GM19023 (cell line): Measurements from ENCODE around the gene SPATA4.
A peak's percentile ranks its signal among the peaks of the same experiment; 100 is the strongest.
"Not testable (repeated sequence)": the region's sequence is repeated elsewhere in the genome, so short reads cannot be mapped to it uniquely, and the experiment has no call there.

ENCODE experiments used
- ATAC-seq: cut with Tn5 transposase; IDR thresholded peaks from one replicate; pipeline ENCODE4 v1.9.1; 2021; ENCODE audit warnings: mild to moderate bottlenecking, moderate library complexity; ENCODE audit not compliant: unreplicated experiment

Gene SPATA4

GRCh38 chr4:176195184-176195978 is at the start of gene SPATA4:
TSS of gene SPATA4 (minus strand) at chr4:176195585. CDS start at chr4:176195562, 23 bp downstream.
- peak; percentile 99 for ATAC-seq

GRCh38 chr4:176242764-176243347 is 47.5 kb upstream of the SPATA4 start:
- ATAC-seq: no peak

GRCh38 chr4:176241703-176242102 is 46.3 kb upstream of the SPATA4 start:
- ATAC-seq: no peak

GRCh38 chr4:176238826-176239225 is 43.4 kb upstream of the SPATA4 start:
- ATAC-seq: no peak

- ATAC-seq: no peak
These were observed 42.8 kb upstream of the SPATA4 start for GRCh38 chr4:176238157-176238610.

- no peak for ATAC-seq
These were observed 41.6 kb upstream of the SPATA4 start for GRCh38 chr4:176236946-176237345.

- ATAC-seq: no peak
These were observed 35.5 kb upstream of the SPATA4 start for GRCh38 chr4:176230836-176231235.

DNA sequence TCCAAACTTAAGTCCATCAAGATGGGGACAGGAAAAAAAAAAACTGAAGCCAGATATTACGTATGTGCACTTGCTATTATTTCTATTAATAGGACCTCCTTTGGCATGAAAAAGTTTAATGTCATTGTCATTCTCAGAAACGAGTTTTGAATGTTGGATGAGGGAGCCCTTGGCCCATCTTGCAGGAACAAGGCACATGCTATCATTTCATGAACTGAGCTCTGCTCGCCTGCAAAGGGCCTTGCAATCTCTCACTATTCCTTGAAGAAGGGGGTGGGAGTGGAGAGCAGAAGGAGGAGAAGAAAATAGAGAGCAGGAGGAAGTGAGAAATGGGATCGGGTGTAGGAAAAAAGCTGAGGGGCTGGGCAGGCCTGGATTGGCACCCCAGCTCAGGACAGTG is 34.3 kb upstream of the SPATA4 start:
- no peak for ATAC-seq

DNA sequence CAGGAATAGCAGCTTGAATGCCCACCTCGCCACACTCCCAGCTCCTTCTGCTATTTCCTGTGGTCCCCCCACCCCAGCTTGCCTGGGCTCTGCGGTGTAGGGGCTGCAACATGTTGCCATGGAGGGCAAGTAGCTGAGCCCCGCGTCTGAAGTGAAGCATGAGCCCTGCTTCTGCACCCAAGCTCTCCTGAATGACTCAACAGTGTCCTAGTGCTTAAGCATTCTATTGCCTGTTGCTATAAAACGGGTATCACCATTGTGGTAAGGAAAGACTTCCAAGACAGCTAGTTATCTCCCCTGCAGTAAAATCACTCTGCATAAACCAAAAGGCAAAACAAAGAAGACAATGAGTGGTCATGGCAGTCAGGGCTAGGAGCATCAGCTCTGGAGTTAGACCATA is 31.4 kb upstream of the SPATA4 start:
- no peak for ATAC-seq

DNA sequence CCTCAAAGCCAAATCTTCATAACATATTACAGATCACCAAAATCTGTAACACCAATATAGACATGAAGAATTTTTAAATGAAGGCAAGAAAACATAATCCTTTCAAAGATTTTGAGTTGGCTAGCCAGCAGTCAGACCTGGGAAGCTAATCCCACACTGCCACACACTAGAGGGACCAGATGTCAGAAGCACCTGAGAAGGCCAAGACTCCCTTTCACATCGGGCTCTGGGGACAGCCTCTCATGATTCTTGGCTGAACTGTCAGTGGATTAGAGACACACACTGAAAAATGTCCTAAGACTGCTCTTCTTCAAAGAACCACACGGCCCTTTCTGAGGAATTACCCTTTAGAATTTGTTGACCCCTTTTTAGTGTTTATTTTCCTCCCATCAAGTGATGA is 28.2 kb upstream of the SPATA4 start:
- no peak for ATAC-seq

DNA sequence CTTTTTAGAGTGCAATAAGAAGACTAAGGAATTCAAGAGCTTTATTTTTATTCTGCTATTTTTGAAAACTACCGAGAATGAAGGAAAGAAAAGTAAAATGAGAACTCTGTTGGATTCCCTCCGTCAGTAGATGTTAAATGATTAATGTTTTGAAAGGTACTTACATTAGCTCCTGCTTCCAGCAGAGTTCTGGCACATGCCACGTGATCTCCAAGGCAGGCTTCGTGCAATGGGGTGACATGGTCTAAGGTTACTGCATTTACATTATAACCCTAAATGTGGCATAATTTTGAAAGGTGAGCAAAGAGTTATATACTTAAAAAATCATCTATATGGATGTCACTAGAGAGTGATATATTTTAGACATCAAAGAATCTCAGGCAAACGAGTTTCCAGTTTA is 26.8 kb upstream of the SPATA4 start:
- no peak for ATAC-seq

DNA sequence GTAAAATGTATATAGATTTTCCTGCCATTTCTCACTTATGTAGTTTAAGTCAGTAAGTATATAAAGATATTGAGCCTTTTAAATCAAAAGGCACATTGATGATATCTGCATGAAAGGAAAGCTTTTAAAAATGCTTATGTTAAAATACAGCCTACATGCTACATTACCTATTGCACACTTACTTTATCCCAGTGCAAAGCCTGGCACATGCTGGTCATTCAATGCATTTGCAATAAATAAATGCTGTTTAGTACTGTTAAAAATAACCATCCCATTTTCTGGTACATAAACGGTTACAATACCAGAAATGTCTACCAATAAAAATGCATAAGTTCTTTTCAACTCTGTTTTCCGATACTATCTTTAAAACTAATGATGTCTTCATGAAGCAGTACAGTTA is 22.1 kb upstream of the SPATA4 start:
- ATAC-seq: no peak

- ATAC-seq: not testable (repeated sequence)
These were observed 17.0 kb upstream of the SPATA4 start for GRCh38 chr4:176212351-176212750.

- no peak for ATAC-seq
These were observed 15.4 kb upstream of the SPATA4 start for GRCh38 chr4:176210579-176211296.

DNA sequence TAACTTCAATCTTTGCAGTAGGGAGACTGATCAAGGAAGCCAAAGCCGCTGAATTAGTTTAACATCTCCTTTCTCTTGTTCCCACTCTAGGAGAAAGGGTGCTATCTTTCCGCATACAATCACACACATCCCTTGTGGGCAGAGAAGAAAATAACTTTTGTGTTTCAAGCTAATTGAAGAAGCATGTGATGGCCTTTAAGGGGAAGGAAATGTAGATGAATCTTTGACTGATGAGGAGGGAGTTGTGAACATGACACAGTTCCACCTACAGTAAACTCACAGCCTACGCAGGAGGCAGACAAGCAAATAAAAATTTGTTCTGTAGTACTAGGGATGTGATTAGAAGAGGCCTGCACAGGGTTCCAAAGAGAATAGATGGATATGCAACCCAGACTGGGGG is 14.7 kb upstream of the SPATA4 start:
- no peak for ATAC-seq

DNA sequence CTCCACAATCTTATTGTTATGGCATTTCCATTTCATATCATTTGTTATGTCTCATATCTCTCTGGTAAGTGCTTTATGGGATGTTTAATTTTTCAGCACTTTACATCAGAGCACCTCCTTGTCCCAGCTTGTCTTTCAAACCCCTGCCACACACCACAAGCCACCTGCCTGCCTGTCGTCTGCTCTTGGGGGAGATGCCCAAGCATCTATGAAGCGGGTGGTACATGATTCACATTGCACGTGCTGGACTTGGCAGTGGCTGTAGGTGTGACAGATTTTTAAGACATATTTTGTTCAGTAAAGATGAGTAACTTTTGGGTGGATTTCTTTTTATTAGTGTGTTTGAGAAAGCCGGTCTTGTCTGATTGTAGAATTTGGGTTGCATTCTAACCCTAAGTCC is 14.2 kb upstream of the SPATA4 start:
- no peak for ATAC-seq

DNA sequence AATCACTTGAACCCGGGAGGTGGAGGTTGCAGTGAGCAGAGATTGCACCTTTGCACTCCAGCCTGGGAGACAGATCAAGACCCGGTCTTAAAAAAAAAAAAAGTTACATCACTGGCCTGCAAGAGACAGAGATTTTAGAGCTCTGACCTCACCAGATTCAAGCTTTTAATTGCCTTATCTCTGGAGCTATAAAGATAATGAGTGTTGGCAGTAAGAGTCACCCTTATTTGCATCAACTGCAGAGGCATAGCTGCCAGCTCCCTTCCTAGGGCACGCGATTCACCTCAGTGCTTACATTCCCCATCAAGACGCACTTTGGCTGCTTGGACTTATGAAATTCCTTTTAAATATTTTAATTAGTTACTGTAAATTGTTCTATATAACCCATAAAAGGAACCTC is 12.5 kb upstream of the SPATA4 start:
- ATAC-seq: no peak

DNA sequence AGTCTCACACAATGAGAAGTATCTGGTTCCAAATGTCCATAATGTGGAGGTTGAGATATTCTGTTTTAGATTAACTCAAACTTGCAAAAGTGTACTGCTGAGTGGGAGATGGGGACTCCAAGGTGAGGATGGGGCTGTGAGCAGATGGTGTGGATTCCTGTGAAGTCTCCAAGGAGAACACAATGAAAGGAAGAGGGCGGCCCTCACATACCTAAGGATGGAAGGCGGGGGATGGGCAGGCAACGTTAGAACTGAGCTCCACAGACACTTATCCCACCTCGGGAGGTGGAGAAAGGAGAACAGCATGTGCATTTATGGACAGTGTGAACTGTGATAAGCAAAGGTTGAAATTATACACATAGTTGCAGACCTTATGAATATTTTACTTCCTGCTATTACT is 9.9 kb upstream of the SPATA4 start:
- ATAC-seq: no peak

GRCh38 chr4:176198316-176198903 is 3.0 kb upstream of the SPATA4 start:
- ATAC-seq: no peak

- ATAC-seq: no peak
These were observed 1.4 kb downstream of the SPATA4 start for GRCh38 chr4:176193938-176194337.

GRCh38 chr4:176193126-176193525 is 2.3 kb downstream of the SPATA4 start:
- ATAC-seq: no peak

- ATAC-seq: no peak
These were observed 3.4 kb downstream of the SPATA4 start for GRCh38 chr4:176191974-176192373.
